Measurements from ENCODE around the gene PDIA5.
"Not testable (repeated sequence)": the region's sequence is repeated elsewhere in the genome, so short reads cannot be mapped to it uniquely, and the experiment has no call there.

The PDIA5 gene

GRCh38 chr3:123110282-123110975 lies 43.6 kb downstream of the PDIA5 start:
- no peak overlapping the region for H3K4me3 ChIP-seq (ENCODE audit: low read depth, low read length)
- TF ChIP-seq CTCF (IDR thresholded peaks at IDR 0.05; ENCODE audit: low read depth, low read length): no peak

GRCh38 chr3:123110976-123111615 lies 44.3 kb downstream of the PDIA5 start:
- no peak overlapping the region for H3K4me3 ChIP-seq (ENCODE audit: low read depth, low read length)
- TF ChIP-seq CTCF (IDR thresholded peaks at IDR 0.05; ENCODE audit: low read depth, low read length): no peak

GRCh38 chr3:123111640-123112039 lies 44.8 kb downstream of the PDIA5 start:
- H3K4me3 ChIP-seq (ENCODE audit: low read depth, low read length): no peak overlapping the region
- no peak for TF ChIP-seq CTCF (IDR thresholded peaks at IDR 0.05; ENCODE audit: low read depth, low read length)

GRCh38 chr3:123112232-123112631 lies 45.4 kb downstream of the PDIA5 start:
- TF ChIP-seq CTCF (IDR thresholded peaks at IDR 0.05; ENCODE audit: low read depth, low read length): no peak
- no peak overlapping the region for H3K4me3 ChIP-seq (ENCODE audit: low read depth, low read length)

- not testable (repeated sequence) for H3K4me3 ChIP-seq (ENCODE audit: low read depth, low read length)
Observed at GRCh38 chr3:123112656-123113055, 45.8 kb downstream of the PDIA5 start.

- H3K4me3 ChIP-seq (ENCODE audit: low read depth, low read length): no peak overlapping the region
- TF ChIP-seq CTCF (IDR thresholded peaks at IDR 0.05; ENCODE audit: low read depth, low read length): no peak
Observed at GRCh38 chr3:123113889-123114450, 47.1 kb downstream of the PDIA5 start.

- TF ChIP-seq CTCF (IDR thresholded peaks at IDR 0.05; ENCODE audit: low read depth, low read length): no peak
- no peak overlapping the region for H3K4me3 ChIP-seq (ENCODE audit: low read depth, low read length)
Observed at GRCh38 chr3:123116116-123116515, 49.3 kb downstream of the PDIA5 start.
